ENCODE measurements around the gene HUWE1.

DNA sequence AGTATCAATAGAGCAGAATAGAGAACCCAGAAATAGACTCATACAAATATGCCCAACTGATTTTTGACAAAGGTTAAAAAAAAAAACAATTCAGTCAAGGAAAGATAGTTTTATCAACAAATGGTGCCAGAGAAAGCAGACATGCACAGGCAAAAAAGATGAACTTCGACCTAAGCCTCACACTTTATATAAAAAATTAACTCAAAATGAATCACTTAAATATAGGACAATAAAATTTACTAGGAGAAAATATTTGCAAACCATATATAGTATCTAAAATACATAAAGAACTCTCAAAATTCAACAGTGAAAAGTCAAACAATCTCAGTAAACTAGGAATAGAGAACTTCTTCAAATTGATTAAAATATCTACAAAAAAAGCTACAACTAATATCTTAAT lies 29.7 kb downstream of the HUWE1 start:
- no peak for TF ChIP-seq CTCF (conservative IDR thresholded peaks at IDR 0.05 in 1 of 2, IDR thresholded peaks at IDR 0.05 in 1 of 2; ENCODE audit: low read depth in 1 of 2, low read length in 2 of 2)
- no peak for TF ChIP-seq EZH2 (IDR thresholded peaks at IDR 0.05; ENCODE audit: low read length, missing control alignments)

Measured in fibroblast of lung (primary cell).